Umbilical cord (tissue), 2 donors: ENCODE measurements around the gene FRRS1. TPM values are rescaled to one million over a fixed set of nuclear protein-coding genes. Genes with fewer than 3 reads are reported as not detected.
"Not testable (repeated sequence)": the region's sequence is repeated elsewhere in the genome, so short reads cannot be mapped to it uniquely, and the experiment has no call there.

Experiments used
- DNase-seq: peaks from one replicate; pipeline ENCODE4 v3.0.0-alpha.2; 2015; ENCODE audit warnings: low spot score
- total RNA-seq: library from RNA; depleted of rRNA; stranded (reverse); fragments of >200 nt; gene quantifications from one replicate; pipeline ENCODE4 v1.2.3, GENCODE V29; 2014; ENCODE audit warnings: low replicate concordance; ENCODE audit not compliant: insufficient read depth

The FRRS1 gene
- total RNA-seq, 1 donor from 2014 or later: 36.1 TPM

DNA sequence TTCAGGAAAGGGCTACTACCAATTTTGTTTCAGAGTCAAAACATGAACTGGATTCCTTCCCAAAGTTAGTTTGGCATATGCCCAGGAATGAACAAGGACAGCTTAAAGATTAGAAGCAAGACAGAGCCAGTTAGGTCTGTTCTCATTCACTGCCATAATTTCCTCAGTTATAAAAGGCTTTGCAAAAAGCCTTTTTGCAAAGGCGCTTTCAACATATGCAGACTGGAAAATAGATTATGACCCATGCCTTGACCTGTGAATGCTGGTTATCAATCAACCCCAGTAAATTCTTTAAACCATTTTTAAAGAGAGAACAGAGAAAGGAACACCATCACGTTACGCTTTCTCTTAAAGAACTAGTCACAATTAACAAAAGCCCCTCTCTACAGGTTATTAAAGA is 1.7 kb upstream of the FRRS1 start:
- DNase-seq: peak; percentile 86

DNA sequence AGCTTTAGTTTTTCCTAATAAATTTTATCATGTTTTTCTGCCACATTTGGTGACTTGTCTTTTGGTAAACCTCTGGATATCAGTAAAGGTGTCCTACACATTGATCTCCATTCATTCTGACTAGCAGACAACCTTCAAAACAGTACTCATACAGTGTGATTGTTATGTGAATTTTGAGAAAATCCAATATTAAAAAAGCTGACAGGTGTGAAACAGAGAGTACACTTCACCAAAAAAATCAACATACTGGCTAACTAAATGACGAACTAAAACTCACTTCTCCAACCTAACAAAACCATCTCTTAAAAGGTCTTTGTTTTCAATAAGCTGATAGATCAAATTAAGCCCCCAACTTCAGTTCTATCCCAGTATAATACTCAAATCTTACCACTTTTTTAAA is 1.5 kb downstream of the FRRS1 start:
- no peak for DNase-seq

DNA sequence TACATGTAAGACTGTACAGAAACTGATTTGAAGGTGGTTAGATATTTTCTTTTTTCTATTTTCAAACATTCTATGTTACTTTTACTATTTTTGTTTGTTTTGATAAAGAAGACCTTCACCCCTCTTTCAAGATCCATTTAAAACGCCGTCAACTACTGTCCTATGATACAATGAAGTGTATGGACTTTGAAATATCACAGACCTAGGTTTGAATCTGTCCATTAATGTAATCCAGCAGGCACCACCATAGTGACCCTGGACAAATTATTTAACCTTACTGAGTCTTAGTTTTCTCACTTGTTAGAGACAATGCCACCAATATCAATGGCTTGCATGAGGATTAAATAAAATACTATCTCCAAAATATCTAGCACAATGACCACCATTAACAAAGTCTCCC is 2.0 kb downstream of the FRRS1 start:
- no peak for DNase-seq

DNA sequence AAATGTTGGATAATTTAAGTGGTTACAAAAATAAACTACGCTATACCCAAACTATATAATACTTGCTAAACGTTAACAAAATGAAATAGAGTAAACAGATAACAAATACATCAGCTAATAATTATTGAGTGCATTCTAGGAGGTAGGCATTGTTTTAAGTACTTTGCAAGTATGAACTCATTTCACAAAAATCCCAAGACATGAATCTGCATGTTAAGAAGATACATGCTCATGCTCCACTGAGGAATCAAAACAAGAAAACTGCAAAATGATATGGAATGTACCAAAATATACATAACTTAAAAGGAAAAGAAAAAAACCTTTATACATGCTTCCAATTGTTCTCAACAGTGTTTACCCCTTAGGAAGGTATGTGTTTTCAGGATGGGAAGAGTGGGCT is 2.5 kb downstream of the FRRS1 start:
- peak; percentile 44 for DNase-seq

DNA sequence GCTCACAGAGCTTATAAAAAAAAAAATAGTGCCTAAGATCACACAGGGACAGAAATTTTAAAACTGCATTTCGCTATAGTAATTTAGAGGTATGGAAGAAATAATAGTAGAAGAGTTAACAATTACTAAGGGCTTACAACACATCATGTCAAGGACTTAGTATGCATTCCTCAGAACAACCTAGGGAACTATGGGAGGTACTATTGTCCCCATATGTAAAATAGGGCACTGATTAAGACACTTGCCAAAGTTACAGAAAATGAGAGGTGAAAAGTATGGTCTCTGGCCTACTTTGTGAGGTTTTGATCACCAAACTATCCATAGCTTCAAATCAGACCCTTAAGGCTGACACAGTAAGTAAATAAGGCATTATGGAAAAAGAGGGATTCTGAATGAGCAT is 4.7 kb downstream of the FRRS1 start:
- DNase-seq: no peak

DNA sequence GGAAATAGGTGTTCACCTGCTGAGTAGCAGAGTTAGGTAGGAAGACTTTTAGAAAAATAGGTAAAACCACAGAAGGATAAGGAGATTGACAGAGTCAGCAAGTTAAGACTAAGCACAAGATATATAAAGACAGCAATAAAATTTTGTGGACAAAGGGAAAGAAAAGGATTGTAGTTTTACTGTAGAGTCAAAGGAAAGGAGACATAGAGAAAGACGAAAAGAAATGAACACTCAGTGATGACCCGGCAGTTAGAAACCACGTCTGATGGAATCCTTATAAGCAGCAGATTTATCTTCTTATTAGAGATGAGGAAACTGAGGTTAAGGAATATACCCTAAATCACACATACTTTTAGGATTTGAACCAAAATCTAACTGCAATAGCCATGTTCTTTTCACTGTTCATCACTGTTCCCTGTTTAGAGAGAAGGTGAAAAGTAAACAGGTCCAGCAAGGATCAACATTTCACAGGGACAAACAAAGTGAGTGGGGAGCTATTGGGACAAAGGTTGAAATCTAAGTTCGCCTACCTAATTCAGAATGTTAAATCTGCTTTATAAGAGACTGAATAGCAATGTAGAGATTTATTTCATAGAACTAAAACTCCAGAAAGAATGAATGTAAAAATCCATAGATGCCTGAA is 6.8 kb downstream of the FRRS1 start:
- DNase-seq: no peak

DNA sequence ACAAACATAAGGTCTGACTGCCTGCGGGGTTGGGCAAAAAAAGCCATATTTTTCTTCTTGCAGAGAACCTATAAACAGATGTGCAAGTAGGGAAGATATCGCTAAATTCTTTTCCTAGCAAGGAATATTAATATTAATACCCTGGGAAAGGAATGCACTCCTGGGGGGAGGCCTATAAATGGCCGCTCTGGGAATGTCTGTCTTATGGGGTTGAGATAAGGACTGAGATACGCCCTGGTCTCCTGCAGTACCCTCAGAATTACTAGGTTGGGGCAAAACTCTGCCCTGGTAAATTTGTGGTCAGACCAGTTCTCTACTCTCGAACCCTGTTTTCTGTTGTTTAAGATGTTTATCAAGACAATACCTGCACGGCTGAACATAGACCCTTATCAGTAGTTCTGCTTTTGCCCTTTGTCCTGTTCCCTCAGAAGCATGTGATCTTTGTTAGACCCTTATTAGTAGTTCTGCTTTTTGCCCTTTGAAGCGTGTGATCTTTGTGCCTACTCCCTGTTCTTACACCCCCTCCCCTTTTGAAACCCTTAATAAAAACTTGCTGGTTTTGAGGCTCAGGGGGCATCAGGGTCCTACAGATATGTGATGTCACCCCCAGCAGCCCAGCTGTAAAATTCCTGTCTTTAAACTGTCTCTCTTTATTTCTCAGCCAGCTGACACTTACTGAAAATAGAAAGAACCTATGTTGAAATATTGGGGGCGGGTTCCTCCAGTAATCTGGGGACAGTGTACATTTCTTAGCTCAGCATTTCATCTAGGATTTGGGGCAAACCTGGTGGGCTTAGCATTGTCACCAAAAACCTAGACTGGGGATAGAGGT is 7.5 kb downstream of the FRRS1 start:
- DNase-seq: not testable (repeated sequence)

DNA sequence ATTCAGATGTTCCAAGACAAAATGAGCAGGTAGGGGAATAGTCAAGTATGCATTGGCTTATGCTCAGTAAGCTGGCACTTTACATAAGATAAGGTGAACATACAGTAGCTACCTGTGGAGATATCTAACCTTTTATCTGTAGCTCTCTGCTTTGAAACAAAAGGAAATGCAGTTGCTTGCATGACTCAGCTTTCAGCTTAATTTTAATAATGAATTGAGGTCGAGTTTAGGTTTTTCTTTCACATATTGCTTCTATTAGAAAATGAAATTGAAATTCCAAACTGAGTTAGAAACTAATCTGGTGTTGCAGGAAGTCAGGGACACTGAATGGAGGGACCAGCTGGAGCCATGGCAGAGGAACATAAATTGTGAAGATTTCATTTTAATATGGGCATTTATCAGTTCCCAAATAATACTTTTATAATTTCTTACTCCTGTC is 8.3 kb downstream of the FRRS1 start:
- no peak for DNase-seq

DNA sequence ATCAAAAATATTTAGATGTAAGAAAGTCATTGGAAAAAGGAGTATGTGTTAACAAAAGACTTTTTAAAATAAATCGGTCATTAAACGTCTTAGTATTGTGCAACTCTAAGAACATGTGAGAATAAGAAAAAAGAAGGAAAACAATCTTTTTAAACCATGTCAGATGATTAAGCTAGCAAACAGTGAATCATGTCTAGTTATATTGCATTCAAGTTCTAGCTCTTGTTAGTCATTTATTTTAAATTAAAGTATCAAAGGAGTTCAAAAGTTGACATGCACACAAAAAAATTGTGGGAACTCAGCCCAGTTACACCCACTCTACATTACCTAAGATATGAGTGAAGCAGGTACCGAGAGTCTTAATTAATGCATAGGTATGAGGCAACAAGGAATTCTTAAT is 9.8 kb downstream of the FRRS1 start:
- DNase-seq: no peak

DNA sequence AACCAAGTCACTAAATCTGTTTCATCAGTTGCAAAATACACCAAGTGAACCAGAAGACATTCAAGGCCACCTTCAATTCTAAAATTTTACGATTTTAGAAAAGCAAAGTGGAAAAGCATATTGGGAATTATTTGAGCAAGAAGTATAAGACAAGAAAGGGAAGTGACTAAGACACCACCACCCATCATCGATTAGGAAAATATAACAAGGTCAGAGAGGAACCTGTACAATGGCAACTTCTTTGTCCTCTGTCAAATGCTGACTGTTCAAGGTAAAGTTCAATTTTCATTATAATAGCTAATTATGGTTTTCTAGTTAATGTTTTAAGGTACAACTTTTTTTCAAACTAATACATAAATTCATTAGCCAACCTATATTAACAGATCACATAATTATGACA is 10.8 kb downstream of the FRRS1 start:
- DNase-seq: no peak

DNA sequence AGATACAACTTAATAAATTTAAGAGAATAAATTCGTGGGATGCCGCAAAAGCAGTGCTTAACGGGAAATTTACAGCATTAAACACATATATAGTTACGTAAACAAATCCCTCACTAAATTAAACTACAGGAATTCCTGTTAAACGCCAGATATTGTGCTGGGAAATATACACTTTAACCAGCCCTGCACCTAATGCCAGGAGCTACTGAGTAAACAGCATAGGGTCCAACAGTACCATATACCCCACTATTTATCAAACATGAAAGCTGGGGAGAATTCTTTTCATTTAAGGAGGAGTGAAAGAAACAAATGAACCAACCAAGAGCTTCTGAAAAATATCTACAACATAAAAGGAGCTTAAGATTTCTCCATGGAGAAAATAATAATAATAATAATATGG is 11.7 kb downstream of the FRRS1 start:
- DNase-seq: no peak

DNA sequence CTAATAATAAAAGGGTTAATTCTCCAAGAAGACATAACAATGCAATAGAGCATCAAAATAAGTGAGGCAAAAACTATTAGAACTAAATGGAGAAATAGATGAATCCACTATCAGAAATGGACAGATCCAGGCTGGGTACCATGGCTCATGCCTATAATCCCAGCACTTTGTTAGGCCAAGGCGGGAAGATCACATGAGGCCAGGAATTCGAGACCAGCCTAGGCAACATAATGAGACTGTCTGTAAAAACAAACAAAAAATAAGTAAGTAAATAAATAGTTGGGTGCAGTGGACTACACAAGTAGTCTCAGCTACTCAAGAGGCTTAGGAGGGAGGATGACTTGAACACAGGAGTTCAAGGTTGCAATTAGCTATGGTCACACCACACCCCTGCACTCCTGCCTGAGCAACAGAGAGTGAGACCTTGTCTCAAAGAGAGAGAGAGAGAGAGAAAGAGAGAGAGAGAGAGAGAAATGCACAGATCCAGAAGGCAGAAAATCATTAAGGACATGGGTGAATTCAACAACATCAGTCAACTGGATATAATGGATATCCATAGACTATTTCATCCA is 12.3 kb downstream of the FRRS1 start:
- DNase-seq: no peak

DNA sequence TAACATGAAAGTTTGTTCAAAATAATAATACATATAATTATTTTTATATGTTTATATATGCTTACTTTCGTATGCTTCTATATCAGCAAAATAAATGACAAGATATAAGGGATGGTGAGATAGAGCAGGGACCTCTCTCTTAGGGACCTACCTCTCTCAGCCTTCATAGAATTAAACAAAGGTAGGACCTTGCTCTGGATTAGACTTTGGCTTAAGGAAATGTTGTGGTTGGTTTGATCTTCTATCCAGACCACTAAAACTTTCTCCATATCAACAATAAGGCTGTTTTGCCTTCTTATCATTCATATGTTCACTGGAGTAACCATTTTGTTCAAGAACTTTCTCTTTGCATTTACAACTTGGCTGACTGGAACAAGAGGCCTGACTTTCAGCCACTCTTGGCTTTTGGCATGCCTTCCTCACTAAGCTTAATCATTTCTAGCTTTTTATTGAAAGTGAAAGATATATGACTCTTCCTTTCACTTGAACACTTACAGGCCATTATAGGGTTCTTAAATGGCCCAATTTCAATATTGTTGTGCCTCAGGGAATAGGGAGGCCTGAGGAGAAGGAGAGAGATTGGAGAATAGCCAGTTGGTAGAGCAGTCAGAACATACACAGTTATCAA is 14.4 kb downstream of the FRRS1 start:
- no peak for DNase-seq

DNA sequence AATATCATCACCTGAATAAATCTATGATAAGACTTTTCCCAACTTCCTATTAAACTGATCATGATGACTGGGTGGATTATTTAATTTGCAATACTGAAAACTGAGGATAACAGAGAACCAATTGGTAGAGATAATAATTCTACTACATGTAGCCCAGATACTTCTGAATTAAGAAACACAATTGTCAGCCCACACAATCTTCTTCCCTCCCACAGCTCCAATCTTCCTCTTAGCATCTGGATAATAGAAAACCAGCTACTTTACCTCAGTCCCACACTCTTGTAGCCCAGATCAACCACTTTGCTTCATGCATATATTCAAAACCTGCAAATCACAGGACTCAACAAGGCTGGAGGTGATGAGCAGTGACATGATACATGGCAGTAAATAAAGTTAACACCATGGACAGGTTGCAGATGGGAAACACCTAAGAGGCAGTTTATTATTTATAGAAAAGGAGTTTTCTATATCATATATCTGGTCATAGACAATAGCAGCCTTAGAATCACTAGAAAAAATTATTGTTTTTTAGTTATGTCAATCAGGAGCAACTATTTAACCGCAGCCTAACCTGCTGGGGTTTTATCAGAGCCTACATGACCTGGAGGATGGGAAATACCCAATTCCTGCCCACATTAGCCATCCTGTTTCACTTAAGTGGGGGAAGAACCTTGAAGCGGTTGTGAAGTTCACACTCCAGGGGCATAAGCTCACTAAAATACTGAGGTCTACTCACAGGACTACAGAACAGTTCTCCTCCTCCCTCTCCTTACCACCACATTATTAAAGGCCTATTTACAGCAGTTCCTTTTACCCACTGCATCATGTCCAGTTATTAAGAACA is 16.7 kb downstream of the FRRS1 start:
- DNase-seq: no peak

DNA sequence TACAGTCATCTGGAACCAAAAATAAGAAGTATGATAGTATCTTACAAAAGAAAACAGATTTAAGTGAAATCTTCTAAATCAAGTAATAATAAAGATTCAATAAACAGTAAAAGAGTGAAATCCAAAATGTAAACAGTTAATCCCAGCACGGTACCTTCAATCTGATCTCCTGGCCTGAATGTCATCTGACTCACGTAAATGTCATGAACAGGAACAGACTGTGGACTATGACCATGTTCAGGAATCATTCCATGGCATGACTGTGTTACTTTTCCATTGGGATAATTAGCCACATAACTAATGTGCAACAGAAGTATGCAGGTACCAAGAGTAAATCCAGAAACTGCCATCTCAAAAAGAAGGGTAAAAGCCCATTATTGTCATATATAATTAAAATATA is 18.0 kb downstream of the FRRS1 start:
- no peak for DNase-seq

DNA sequence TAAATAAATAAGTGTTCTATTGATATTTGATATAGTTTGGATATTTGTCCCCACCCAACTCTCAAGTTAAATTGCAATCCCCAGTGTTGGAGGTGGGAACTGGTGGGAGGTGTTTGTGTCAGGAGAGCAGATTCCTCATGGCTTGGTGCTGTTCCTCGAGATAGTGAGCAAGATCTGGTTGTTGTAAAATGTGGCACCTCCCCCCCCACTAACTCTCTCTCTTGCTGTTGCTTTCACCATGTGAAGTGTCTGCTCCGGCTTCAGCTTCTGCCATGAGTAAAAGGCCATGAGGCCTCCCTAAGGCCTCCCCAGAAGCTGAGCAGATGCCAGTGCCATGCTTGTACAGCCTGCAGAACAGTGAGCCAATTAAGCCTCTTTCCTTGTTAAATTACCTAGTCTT is 20.8 kb downstream of the FRRS1 start:
- DNase-seq: no peak

DNA sequence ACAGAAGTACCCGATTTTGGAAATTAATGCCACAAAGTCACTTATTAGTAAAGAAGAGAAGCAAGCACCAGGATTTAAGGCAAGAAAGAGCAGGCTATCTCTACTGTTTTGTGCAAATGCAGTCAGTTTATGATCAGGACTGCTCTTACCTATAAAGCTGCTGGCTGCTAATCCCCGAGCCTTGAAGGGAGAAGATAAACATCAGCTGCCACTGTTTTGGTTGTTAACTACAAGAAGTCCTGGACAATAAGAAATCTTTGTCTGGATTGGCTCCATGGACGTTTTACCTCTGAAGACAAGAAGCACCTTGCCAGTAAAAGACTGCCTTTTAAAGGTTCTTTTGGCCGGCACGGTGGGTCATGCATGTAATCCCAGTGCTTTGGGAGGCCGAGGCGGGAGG is 21.4 kb downstream of the FRRS1 start:
- no peak for DNase-seq

DNA sequence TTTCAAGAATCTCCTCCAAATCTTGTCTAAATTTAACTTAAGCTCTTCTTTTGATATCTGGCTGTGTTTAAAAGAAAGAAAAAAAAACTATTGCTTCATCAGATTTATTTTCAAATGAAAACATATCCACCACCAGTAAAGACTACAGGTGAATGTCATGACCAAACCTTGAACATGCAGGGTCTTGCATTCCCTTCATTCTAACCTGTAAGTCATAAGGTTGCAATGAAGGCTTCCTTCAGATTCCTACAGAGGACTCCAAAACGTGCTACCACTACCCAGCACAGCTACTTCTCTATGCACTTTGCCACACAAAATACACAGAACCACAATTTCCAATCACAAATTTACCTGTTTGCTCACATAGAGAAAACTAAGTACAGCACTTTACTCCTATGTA is 26.3 kb downstream of the FRRS1 start:
- DNase-seq: no peak

DNA sequence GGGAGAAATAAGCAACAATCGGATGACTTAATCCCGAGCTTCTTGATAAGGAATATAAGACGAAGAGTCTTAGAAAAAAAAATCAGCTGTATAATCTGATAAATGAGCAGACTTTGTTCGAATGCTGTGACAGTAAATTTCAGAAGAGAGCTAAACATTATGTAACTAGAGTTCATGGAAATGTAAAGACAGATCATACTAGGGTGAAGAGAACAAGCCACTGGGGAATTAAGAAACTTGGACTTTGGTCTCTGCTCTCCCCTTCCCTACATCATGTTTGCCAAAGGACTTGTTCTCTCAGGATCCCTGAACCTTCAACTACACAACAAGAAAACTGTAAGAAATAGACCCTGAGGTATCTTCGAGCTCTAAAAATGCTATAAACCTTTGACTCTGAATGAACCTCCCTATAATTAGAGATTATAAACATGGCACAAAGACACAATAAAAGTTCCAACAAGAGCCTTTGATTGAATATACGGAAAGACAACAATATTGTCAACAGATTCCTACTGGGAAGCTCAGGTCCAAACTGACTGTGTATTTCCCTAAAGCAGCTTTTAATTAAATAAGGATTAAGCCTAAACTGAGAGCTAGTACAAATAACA is 27.5 kb downstream of the FRRS1 start:
- no peak for DNase-seq

DNA sequence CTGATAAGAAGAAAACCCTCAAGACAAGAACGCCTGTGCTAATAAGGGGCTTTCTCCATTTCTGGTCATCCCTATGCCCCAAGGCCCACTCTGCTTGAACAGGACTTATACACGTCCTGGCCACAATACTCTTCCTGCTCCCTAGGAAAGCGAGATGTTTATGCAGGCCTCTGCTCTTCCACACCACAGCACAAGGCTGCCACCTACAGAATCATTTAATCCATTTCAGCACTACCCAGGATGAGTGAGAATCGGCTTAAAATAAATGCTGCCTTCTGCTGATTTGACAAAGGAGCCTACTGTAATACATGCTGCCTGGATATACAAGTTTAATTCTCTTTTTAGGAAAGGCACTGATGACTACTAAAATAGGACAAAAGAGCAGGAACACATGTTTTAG is 29.4 kb downstream of the FRRS1 start:
- DNase-seq: no peak

DNA sequence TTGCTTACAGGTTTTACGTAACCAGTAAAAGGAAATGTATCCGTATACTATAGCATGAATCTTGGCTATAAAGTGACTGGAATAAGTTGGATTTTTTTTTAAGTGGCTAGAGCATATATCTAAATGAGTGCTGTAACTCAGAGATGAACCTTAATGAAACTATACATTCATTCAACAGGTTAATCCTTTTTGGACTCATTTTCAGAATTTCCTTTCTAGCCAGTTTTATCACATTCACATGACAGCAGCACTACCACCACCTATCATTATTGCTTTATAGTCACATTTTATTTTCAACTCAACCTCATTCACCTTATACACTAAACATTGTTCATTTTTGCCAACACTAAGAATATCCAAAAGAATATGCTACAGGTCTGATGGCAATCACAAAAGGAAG is 30.6 kb downstream of the FRRS1 start:
- no peak for DNase-seq
